Right lobe of liver (tissue), 4 donors: ENCODE measurements around the gene CACNA1C.

Experiments
- CTCF ChIP-seq, 4 donors: fragments of 200-600 bp in 3 of 4; fragments of 450-650 bp in 1 of 4; IDR thresholded peaks; one replicate each; pipeline versions ENCODE4 v1.5.1 to v1.8.0; 2016 to 2022; ENCODE audit warnings: antibody characterized with exemption in 4 of 4, mild to moderate bottlenecking in 2 of 4
- POLR2A ChIP-seq: fragments of 450-650 bp; IDR thresholded peaks from one replicate; pipeline ENCODE4 v1.6.1; 2017; ENCODE audit warnings: antibody characterized with exemption, mild to moderate bottlenecking
- donor health status: DM: no; HTN: no; CAD: no.
- donor health status: DM: no; HTN: no; CAD: no.
- donor health status: DM: no; HTN: yes; CAD: no.

- no peak for TF ChIP-seq CTCF (IDR thresholded peaks at IDR 0.05)
- no peak for TF ChIP-seq POLR2A
These were observed 590.9 kb downstream of the CACNA1C start for GRCh38 chr12:2643576-2644135.
